GM19463 (cell line): Measurements from ENCODE around the gene VWA3B.
"Not testable (repeated sequence)": the region's sequence is repeated elsewhere in the genome, so short reads cannot be mapped to it uniquely, and the experiment has no call there.

Experiments
- ATAC-seq: cut with Tn5 transposase; IDR thresholded peaks from one replicate; pipeline ENCODE4 v1.9.1; 2021; ENCODE audit warnings: mild to moderate bottlenecking, moderate library complexity; ENCODE audit not compliant: unreplicated experiment

Gene VWA3B

GRCh38 chr2:98294711-98295110, 207.7 kb downstream of the VWA3B start:
- no peak for ATAC-seq

GRCh38 chr2:98295275-98295674, 208.3 kb downstream of the VWA3B start:
- ATAC-seq = no peak

DNA sequence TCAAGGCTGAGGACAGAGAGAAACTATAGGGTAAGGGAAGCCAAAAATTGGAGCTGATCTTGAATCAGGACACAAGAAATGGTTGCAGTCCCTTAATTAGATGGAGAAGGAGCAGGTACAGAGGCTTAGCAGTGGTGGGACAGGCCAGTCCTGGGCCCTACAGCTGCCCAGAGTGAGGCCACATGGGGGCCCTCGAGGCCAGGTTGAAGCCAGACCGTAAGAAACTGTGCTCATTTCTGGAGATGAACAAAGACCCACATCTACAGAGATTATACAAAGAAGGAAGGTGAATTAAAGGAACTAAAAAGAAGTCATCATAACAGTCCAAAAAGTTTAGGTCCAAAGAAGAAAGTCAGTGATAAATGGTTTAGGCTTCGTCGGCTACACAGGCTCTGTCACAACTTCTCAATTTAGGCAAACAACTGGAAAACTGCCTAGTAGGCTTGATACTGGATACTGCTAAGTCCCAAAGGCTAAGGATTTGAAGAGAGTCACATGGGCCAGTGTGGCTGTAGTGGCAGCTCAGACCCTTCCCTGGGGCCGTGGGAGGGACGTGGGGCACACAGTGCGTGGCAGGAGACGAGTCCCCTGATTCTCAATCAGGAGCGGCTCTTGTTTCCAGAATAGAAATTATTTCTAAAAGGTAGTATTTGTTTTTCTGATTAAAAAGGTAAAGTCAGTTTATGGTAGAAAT, 208.9 kb downstream of the VWA3B start:
- ATAC-seq = no peak

DNA sequence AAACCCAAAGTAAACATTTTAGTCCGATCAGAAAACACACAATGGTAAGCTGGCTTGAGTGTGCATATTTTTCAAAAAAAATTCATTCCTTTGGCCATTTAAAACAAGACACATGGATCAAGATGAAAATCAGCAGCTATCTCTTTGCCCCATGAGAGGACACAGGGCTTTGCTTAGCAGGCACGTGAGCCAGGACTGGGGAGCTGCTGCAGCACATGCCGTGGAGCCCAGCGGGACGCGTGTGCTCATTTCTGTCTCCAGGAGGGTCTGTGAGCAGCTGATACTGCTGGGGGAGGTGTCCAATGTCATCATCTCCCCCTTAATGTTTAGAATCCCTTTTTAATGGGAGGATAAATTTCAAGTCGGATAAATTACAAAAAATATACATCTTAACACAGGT, 209.5 kb downstream of the VWA3B start:
- no peak for ATAC-seq

GRCh38 chr2:98297817-98298682, 211.1 kb downstream of the VWA3B start:
- ATAC-seq = no peak

GRCh38 chr2:98298683-98299164, 211.8 kb downstream of the VWA3B start:
- no peak for ATAC-seq

- ATAC-seq = no peak
These were observed 212.4 kb downstream of the VWA3B start for GRCh38 chr2:98299211-98299905.

- ATAC-seq = no peak
These were observed 213.3 kb downstream of the VWA3B start for GRCh38 chr2:98300141-98300874.

DNA sequence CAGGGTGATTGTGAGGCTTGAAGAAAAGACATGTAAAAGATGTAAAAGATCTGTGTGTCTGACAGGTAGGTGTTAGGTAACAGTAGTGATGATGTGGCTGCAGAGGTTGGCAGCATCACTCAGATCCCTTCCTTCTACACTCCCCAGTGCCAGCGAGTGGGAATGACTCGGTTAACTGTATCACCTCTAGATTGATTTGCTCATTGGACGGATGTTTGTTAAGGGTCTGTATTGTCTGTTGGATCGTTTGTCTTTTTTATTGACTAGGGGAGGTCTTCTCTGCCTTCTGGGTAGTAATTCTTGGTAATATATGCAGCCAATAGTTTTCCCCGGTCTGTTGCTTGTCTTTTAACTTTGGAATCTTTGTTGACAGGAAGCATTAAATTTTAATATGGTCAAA, 214.5 kb downstream of the VWA3B start:
- ATAC-seq = no peak

GRCh38 chr2:98307131-98307696, 220.2 kb downstream of the VWA3B start:
- ATAC-seq = not testable (repeated sequence)

GRCh38 chr2:98308068-98308467, 221.1 kb downstream of the VWA3B start:
- no peak for ATAC-seq

DNA sequence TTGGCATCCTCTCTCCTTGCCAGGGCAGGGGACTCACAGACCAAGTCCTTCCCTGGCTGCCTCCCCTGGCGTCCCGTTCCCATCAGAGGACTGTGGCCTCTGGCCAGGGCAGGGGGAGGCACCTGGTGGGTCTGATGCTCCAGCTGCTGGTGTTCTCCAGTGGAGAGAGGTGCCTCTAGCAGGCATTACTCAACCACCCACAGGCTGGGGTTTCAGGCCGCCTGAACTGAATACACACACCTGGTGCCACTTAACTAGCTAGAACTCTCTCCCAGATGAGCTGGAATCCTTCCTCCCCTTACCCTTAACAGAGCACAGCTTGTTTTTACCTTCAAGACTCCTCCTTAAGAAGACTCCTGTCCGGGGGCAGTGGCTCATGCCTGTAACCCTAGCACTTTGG, 221.6 kb downstream of the VWA3B start:
- ATAC-seq = no peak

DNA sequence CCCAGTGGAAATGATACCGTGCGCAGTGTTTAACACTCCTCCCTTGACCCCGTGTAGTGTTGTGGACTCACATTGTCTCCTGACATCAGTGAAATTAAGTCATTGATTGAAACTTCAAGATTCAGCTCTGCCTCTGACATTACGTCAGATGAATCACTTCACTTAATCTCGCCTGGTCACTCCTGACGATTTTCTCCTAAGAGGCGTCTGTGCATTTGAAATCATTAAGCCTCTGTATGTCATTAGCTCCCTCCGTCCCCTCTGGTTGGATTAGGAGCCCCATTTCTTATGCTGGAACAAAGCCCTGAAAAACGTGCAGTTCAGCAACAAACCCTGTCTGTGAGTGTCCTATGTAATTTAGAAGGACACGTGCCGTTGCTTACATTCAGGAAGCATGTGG, 222.6 kb downstream of the VWA3B start:
- no peak for ATAC-seq

- no peak for ATAC-seq
These were observed 223.0 kb downstream of the VWA3B start for GRCh38 chr2:98310010-98310409.

DNA sequence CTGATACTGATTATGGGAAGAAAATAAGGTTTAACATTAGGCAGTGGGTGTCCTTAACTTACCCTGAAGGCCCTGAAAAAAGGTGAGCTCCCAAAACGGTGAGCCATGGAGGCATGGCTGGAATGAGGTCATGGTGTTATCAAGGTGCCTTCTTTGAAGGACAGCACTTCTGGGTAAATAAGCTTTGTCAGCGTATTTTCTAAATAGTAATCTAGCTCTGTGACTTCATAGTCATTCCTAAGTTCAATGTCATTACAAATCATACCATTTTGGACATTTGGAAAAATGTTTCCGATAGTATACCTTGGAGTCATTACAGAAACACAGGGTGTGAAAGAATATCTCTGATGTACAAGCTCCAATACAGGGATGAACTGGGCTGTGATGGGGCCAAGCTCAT, 224.1 kb downstream of the VWA3B start:
- ATAC-seq = no peak

DNA sequence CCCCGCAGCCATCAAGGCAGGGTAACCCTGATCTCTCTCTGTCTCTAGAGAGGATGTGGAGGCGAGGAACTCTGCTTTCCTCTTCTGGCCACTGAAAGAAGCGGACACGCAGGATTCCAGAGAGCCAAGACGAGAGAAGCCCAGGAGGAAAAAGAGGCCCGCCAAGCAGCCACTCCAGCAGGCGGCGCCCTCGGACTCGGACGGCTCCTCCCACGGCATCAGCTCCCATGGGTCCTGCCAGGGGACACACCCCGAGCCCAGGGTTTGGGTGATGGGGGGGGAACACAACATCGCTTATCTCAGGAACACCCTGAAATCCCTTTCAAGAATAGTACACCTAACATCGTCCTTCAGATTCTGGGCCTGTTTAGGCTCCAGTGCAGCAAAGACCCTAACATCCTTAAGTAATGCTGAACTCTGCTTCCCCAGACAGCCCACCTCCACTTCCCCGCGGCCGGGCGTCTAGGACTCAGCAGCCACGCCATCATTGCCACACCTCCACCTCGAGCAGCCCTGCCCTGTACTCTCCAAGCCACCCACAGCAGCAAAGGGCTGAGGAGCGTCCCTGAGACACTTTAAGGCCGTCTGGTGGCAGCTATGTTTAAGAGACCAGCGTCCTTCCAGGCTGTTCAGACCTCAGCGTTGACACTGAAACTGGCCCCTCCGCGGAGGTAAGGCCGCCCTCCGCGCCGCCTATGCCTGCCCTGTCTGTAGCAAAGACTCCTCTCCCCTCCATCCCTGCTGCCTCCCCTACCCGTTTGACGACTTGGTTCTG, 225.0 kb downstream of the VWA3B start:
- no peak for ATAC-seq

DNA sequence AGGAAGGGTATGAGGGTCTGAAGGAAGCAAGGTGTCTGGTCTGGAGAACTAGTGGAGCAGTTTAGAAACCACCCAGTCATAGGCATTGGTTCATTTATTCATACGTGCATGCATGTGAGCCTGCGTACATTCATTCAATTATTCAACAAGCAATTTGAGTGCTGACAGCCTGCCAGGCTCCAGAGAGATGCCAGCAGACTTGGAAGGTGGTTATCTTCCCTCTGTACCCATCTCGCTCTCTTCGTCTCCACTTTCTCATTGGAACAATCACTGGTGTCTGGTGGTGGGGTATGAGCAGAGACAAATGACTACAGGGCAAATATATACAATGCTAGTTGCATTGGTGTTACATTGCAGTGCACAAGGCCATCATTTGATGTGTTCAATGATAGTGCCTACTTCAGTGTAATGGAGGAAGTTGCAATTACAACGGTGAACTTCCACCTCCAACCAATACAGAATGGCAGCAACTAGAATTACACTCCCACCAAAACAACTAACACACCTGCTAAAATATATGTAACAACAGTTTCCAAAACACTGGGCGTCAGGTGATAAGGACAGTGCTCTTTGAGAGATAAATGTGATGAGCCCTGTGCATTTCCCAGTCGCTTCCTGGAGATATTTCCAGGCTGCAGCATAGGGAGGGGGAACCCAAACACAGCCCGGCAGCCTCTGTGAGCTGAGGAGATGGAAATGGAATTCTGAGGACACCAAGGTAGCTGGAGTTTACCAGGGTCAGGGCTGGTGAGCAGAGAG, 226.7 kb downstream of the VWA3B start:
- ATAC-seq = no peak

DNA sequence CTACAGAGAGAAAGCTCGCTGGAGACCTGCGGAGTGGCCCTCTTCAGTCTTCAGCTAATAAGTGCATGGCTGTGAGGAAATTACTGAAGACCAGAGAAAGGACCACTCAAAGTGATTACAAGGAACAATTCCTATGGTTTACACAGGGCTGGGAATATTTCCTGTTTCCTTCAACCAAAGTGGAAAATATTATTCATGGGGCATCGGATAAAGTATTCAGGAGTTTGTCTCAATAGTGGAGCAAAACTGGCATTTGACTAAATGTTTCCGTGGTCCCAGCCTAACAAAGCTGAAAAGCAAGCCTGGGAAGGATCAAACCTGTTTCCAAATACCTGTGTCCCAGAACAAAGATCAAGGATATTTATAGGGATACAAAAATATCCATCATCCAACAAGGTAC, 227.3 kb downstream of the VWA3B start:
- no peak for ATAC-seq

GRCh38 chr2:98315957-98316356, 229.0 kb downstream of the VWA3B start:
- ATAC-seq = no peak
